Renal pelvis (tissue), 4 donors: ENCODE results near the gene APOO. TPM values are rescaled to one million over a fixed set of nuclear protein-coding genes. Genes with fewer than 3 reads are reported as not detected.

Experiments used
- DNase-seq: peaks from one replicate; pipeline ENCODE4 v3.0.0-alpha.2; 2013
- polyA plus RNA-seq, 3 donors: library from polyadenylated mRNA; unstranded; fragments of 120-200 nt; gene quantifications; one replicate each; pipeline ENCODE4 v1.2.1, GENCODE V29; 2013; ENCODE audit not compliant: insufficient read length in 3 of 3

APOO gene
- polyA plus RNA-seq, 3 donors, result 32.7 to 36.8 (median 34.7) TPM

DNA sequence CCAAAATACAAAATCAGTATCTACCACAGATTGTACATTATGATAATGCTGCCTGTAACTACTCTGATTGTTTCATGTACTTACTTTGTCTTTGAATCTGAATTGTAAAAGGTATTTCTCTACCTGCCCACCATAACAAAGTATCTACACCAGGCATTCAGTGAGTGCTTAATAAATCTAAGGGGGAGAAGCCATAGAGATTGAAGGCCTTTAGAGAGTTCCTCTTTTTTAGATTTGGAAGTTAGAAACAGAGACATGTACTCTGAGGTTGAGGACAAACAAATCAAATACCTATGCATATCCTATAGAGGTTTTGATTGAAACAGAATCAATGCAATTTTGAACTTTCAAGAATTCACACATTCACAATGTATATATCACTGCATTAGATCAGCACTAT, 82.1 kb downstream of the APOO start:
- DNase-seq, result no peak

GRCh38 chrX:23822841-23823240, 84.9 kb downstream of the APOO start:
- DNase-seq, result no peak

DNA sequence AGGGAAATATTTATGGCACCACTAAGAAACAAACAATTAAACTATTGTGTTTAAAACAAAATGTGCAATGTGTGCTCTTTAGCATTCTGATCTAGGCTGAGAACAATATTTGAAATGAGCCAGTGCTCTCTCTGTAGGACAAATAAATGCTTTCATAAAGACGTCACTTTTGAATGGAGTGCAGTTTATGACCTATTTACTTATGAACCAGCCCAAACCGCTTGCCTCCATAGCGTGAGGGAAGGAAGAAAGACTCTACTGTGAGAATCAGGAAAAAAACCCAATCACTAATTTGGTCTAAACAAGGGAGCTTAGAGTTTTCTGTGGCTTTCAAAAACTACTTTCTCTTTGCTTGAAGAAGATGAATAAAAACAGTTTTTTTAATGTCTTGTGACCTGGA, 85.3 kb downstream of the APOO start:
- DNase-seq, result no peak

- DNase-seq, result no peak
Observed at GRCh38 chrX:23821847-23822246, 85.9 kb downstream of the APOO start.

GRCh38 chrX:23820235-23820782, 87.4 kb downstream of the APOO start:
- no peak for DNase-seq

GRCh38 chrX:23819385-23820234, 88.1 kb downstream of the APOO start:
- no peak for DNase-seq

GRCh38 chrX:23817979-23818336, 89.8 kb downstream of the APOO start:
- DNase-seq, result no peak

DNA sequence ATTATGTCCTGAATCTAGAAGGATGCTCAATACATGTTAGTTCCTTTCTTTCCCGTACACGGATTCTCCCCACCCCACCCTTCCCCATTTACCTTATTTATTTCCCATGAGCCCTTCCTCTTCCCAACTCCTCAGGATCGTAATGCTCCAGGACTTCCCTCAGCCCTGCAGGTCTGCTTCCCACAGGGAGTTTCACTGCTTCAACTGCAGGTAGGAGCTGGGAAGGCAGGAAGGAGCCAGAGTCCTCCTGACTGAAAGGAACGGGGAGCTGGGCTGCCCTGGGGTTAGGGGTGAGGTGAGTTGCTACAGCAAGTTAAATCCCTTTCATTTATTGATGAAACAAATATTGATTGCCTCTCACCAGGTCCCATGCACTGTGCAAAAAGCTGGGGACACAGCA, 91.6 kb downstream of the APOO start:
- no peak for DNase-seq

DNA sequence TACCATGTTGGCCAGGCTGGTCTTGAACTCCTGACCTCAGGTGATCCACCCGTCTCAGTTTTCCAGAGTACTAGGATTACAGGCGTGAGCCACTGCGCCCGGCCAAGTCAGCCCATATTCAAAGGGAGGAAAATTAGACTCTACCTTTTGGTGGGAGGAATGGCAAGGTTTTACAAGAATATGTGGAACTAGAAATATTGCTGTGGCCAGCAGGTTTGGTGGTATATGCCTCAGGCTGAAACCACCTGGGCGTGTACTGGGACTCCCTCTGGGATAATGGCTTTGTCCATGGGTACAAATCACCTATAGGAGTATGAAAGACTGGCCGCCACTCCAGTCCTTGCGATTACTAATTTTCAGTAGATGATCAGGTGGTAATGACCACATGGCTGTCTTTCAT, 92.4 kb downstream of the APOO start:
- no peak for DNase-seq

DNA sequence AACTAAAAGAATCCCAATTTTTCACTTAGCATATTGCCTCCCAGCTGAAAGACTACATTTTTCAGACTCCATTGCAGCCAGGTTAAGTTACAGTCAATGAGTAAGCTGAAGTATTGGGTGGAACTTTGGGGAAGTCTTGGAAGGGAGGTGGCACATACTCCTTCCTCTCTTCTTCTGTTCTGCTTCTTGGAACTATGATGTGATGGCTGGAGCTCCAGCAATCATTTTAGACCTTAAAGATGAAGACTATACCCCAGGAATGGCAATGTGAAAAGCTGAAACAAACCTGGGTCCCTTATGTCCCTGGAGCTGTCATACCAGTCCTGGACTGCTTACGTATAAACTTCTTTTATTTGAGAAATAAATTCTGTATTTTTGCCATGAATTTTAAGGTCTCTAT, 93.9 kb downstream of the APOO start:
- no peak for DNase-seq

- no peak for DNase-seq
Observed at GRCh38 chrX:23811656-23812055, 96.1 kb downstream of the APOO start.

DNA sequence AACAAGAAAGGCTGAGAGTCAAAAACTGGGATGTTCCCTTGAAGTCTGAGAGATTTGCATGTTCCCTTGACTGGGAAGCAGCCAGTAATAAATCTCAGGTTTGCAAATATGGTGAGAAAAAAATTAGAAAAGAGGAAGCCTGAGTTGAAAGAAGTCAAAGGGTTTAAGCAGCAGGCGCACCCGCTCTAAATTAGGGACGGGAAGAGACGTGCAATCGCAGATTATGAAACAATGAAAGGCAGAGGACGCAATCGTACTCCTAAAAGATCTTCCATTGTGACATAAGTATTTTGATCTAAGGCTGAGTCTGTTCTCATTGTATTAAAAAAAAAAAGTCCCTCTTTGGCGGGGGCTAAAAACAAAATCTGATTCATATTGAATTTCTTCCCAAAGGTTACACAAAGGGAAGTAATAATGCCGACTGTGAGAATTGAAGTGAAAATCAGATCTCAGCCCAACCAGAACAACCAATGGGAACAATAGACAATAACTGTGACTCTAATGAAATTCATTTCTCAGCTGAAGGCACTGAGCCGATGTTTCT, 96.6 kb downstream of the APOO start:
- no peak for DNase-seq

- no peak for DNase-seq
Observed at GRCh38 chrX:23810279-23810678, 97.5 kb downstream of the APOO start.

GRCh38 chrX:23805389-23805788, 102.3 kb downstream of the APOO start:
- DNase-seq, result no peak

DNA sequence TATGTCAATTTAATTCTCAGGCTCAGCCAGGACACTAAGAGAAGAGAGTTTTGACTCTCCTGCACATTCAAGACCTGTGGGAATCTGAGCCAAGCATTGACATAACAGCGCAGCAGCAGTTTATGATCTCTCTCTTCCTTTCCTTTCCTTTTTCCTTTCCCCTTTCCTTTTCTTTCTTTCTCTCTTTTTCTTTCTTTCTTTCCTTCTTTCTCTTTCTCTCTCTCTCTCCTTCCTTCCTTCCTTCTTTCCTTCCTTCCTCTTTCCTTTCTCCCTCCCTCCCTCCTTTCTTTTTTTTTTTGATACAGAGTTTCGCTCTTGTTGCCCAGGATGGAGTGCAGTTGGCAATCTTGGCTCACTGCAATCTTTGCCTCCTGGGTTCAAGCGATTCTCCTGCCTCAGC, 103.2 kb downstream of the APOO start:
- DNase-seq, result no peak

DNA sequence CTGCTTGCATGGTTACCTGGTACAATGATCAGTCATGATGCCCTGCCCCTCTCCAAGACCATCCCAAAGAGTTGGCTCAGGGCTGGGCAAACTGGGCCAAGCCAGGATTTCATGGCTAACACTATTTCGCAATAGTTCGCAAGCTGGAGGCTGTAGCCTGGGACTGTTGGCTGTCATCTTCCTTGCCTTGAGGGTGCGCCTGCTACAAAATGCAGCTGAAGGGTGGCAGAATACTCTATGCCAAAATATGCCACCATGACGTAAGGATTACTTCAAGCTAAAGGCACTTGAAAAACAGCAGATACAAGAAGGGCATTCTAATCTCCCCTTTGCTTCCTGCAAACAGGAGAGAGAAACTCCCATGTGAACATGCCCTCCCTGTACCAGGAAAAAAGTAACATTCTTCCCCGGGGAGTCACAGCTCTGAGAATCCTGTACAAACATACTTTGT, 103.8 kb downstream of the APOO start:
- DNase-seq, result no peak

- DNase-seq, result no peak
Observed at GRCh38 chrX:23802431-23802830, 105.3 kb downstream of the APOO start.

DNA sequence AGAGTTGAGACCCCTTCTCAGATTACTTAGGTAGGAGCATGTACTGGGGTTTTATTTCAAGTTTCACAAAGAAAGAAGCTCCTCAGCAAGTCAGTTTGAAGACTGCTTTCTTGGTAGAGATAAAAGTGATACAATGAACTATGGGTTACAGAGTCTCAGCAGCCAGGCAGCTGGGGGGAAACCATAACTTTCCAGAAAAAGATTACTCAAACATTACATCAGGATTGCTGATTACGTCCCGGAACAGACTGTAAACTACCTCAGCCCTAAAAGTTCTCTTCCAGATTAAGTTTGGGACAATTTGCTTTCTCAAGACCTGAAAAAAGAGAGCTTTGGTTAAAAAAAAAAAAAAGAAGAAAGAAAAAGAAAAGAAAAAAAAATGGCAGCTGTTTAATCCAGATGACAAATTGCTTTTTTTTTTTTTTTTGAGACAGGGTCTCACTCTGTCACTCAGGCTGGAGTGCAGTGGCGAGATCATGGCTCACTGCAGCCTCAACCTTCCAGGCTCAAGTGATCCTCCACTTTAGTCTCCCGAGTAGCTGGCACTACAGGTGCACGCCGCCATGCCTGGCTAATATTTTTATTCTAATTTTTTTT, 108.2 kb downstream of the APOO start:
- no peak for DNase-seq

GRCh38 chrX:23797371-23798128, 110.2 kb downstream of the APOO start:
- DNase-seq, result no peak

GRCh38 chrX:23795221-23795620, 112.5 kb downstream of the APOO start:
- no peak for DNase-seq

DNA sequence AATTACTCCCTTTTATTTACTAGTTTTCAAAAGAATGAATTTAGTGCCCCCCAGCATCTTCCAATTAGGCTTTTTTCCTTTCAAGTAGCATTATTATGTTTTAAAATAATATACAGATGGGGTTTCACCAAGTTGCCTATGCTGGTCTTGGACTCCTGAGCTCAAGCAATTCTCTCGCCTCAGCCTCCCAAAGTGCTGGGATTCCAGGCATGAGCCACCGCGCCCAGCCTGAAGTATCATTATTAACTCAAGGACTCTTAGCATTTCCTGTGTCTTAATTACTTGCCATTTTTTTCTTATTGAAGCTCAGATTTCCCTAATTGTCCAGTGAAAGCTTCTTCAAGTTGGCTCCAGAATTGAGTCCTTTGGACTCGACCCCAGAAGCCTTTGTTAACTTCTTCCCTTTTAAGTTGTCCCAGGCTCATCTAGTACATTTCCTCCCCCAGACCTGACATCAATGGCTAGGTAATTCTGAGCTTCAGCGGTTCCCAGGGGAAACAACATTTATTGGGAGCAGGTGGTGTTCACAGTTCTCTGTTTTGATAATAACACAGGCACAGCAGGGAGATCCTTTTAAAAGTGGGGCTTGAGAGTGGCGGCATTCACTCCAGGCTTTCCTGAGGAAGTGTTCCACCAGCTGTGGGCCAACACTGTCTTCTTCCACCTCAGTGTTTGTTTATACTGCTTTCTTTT, 114.7 kb downstream of the APOO start:
- DNase-seq, result no peak

- no peak for DNase-seq
Observed at GRCh38 chrX:23790155-23790497, 117.6 kb downstream of the APOO start.
